ENCODE results near the gene CFAP70.

Gene CFAP70

GRCh38 chr10:73368238-73368637 is 9.6 kb upstream of the CFAP70 start:
- DNase-seq (ENCODE audit: low read depth), result no peak
- TF ChIP-seq CTCF (conservative IDR thresholded peaks at IDR 0.05; ENCODE audit: low read length), result no peak
- no peak overlapping the region for H3K4me3 ChIP-seq (ENCODE audit: low read length)

GRCh38 chr10:73366381-73367298 is 8.0 kb upstream of the CFAP70 start:
- DNase-seq (ENCODE audit: low read depth), result no peak
- TF ChIP-seq CTCF (conservative IDR thresholded peaks at IDR 0.05; ENCODE audit: low read length), result no peak
- H3K4me3 ChIP-seq (ENCODE audit: low read length), result no peak overlapping the region

- no peak for TF ChIP-seq CTCF (conservative IDR thresholded peaks at IDR 0.05; ENCODE audit: low read length)
Observed at GRCh38 chr10:73364964-73365363, 6.3 kb upstream of the CFAP70 start.

GRCh38 chr10:73359492-73359891 is 828 bp upstream of the CFAP70 start:
- no peak overlapping the region for H3K4me3 ChIP-seq (ENCODE audit: low read length)
- no peak for TF ChIP-seq CTCF (conservative IDR thresholded peaks at IDR 0.05; ENCODE audit: low read length)
- DNase-seq (ENCODE audit: low read depth), result no peak

More at GRCh38 chr10:73364964-73365363, 6.3 kb upstream of the CFAP70 start:
- no peak for DNase-seq (ENCODE audit: low read depth)
- no peak overlapping the region for H3K4me3 ChIP-seq (ENCODE audit: low read length)

- DNase-seq (ENCODE audit: low read depth), result no peak
- TF ChIP-seq CTCF (conservative IDR thresholded peaks at IDR 0.05; ENCODE audit: low read length), result no peak
- H3K4me3 ChIP-seq (ENCODE audit: low read length), result peak overlapping the region; percentile 92
Observed at GRCh38 chr10:73357821-73358220, 843 bp downstream of the CFAP70 start.

- DNase-seq (ENCODE audit: low read depth), result no peak
- no peak for TF ChIP-seq CTCF (conservative IDR thresholded peaks at IDR 0.05; ENCODE audit: low read length)
- no peak overlapping the region for H3K4me3 ChIP-seq (ENCODE audit: low read length)
Observed at GRCh38 chr10:73357166-73357565, 1.5 kb downstream of the CFAP70 start.

DNA sequence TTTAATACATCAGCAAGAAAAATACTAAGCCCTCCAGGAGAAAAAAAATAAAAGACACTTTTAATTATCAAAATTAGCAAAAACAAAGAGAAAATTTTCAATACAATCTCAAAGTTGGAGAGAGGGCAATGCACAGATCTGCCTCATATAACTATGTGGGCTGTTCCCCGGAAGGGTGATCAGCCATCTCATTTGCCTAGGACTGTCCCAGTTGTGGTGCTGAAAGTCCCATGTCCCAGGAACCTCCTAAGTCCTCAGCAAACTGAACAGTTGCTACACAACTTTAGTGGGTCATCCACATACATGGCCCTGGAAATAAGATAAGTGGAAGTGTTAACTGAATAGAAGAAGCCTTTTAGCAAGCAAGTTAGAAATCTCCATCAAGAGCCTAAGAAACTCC is 14.4 kb downstream of the CFAP70 start:
- no peak for TF ChIP-seq CTCF (conservative IDR thresholded peaks at IDR 0.05; ENCODE audit: low read length)

More for the DNA sequence above, 14.4 kb downstream of the CFAP70 start:
- no peak for DNase-seq (ENCODE audit: low read depth)
- no peak overlapping the region for H3K4me3 ChIP-seq (ENCODE audit: low read length)
